Activated CD8-positive, alpha-beta T cell treated with anti-CD3 and anti-CD28 coated beads for 36 hours (primary cell): ENCODE data around the gene TRIL. TPM values are rescaled to one million over a fixed set of nuclear protein-coding genes. Genes with fewer than 3 reads are reported as not detected.

Experiments
- ATAC-seq: fragments of 200-7000 bp; cut with Tn5 transposase; one replicate; pipeline ENCODE4 v1.10.0; 2021; ENCODE audit warnings: mild to moderate bottlenecking, moderate library complexity
- CTCF ChIA-PET: fragments of 350-600 bp; sonication (Branson Sonifier 250); formaldehyde crosslinking; loops from one replicate; lab custom pipeline; 2021; ENCODE audit warnings: antibody characterized with exemption; lab: Charles Lee
- POLR2A ChIA-PET: fragments of 350-600 bp; sonication (Branson Sonifier 250); formaldehyde crosslinking; loops from one replicate; lab custom pipeline; 2021; ENCODE audit warnings: antibody characterized with exemption; lab: Charles Lee
- DNase-seq: peaks from one replicate; pipeline ENCODE4 v3.0.0-alpha.2; 2020
- H3K27ac Mint-ChIP-seq: one replicate; pipeline ENCODE4 v1.8.0; 2021; ENCODE audit warnings: mild to moderate bottlenecking, mixed read lengths
- H3K27me3 Mint-ChIP-seq: one replicate; pipeline ENCODE4 v1.8.0; 2021; ENCODE audit warnings: mixed read lengths
- H3K36me3 Mint-ChIP-seq: one replicate; pipeline ENCODE4 v1.8.0; 2021; ENCODE audit warnings: low read depth, mixed read lengths
- H3K4me1 Mint-ChIP-seq: one replicate; pipeline ENCODE4 v1.8.0; 2021; ENCODE audit warnings: low read depth, mixed read lengths
- H3K4me3 Mint-ChIP-seq: one replicate; pipeline ENCODE4 v1.8.0; 2021; ENCODE audit warnings: mild to moderate bottlenecking, moderate library complexity, mixed read lengths
- H3K9me3 Mint-ChIP-seq: one replicate; pipeline ENCODE4 v1.8.0; 2021; ENCODE audit warnings: mixed read lengths
- intact Hi-C: fragments of 100-400 bp; cut with micrococcal nuclease; formaldehyde crosslinking; loops from one replicate; pipeline ENCODE4 v1.10.0; 2022
- total RNA-seq, 2 experiments: library from RNA; stranded (reverse); gene quantifications; one replicate each; pipeline ENCODE4 v1.2.3, GENCODE V29; 2021
- TF ChIP-seq, protein P1 (sequence below): fragments of 200-600 bp; IDR thresholded peaks from one replicate; pipeline ENCODE4 v1.8.0; 2022; ENCODE audit warnings: antibody characterized with exemption, mild to moderate bottlenecking

Gene TRIL
- total RNA-seq, 2 experiments from 2014 or later: not detected

- no peaks in the 10 kb centered on the region for H3K4me1 Mint-ChIP-seq
- no peaks in the 10 kb centered on the region for H3K36me3 Mint-ChIP-seq
- no peaks in the 10 kb centered on the region for H3K9me3 Mint-ChIP-seq
- CTCF ChIA-PET: interaction anchor here (0.6 to 2.6 kb wide), 3 partner anchors 17 to 23 kb away, joined by 3 to 13 read pairs (median 7); no protein-coding TSS in a partner anchor
- ATAC-seq (no peak), DNase-seq (no peak)
- intact Hi-C loops: no loop called here
- no peak overlapping the region for H3K4me3 Mint-ChIP-seq
- peaks cover 8% of the 10 kb centered on the region for H3K27me3 Mint-ChIP-seq
- TF ChIP-seq, protein P1, sequence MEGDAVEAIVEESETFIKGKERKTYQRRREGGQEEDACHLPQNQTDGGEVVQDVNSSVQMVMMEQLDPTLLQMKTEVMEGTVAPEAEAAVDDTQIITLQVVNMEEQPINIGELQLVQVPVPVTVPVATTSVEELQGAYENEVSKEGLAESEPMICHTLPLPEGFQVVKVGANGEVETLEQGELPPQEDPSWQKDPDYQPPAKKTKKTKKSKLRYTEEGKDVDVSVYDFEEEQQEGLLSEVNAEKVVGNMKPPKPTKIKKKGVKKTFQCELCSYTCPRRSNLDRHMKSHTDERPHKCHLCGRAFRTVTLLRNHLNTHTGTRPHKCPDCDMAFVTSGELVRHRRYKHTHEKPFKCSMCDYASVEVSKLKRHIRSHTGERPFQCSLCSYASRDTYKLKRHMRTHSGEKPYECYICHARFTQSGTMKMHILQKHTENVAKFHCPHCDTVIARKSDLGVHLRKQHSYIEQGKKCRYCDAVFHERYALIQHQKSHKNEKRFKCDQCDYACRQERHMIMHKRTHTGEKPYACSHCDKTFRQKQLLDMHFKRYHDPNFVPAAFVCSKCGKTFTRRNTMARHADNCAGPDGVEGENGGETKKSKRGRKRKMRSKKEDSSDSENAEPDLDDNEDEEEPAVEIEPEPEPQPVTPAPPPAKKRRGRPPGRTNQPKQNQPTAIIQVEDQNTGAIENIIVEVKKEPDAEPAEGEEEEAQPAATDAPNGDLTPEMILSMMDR: no peak
- POLR2A ChIA-PET: no interaction called here
- H3K27ac Mint-ChIP-seq: no peak overlapping the region
These were observed 54.2 kb downstream of the TRIL start for GRCh38 chr7:28903730-28904577.

Other genes starting within 250 kb of the TRIL start
- gene CPVL, start 188.2 kb upstream of the TRIL start, total RNA-seq: not detected
- 1 to 10 TPM; 1.7 to 1.8 TPM for gene CHN2, start 236.4 kb upstream of the TRIL start, total RNA-seq